ENCODE data around the gene ETFA. TPM values are rescaled to one million over a fixed set of nuclear protein-coding genes. Genes with fewer than 3 reads are reported as not detected.

The ETFA gene
- total RNA-seq, 1 donor from 2014 or later, result 144 TPM

GRCh38 chr15:76229266-76229665 is 82.0 kb downstream of the ETFA start:
- Mint-ChIP-seq H3K9me3 (ENCODE audit: unreplicated experiment) (peaks cover 2% of the 10 kb centered on the region), H3K36me3 (ENCODE audit: unreplicated experiment) (no peaks in the 10 kb centered on the region), H3K27me3 (ENCODE audit: unreplicated experiment) (no peaks in the 10 kb centered on the region), H3K27ac (ENCODE audit: unreplicated experiment) (no peak overlapping the region), H3K4me1 (ENCODE audit: low read depth, unreplicated experiment) (peaks cover under 1% of the 10 kb centered on the region), H3K4me3 (ENCODE audit: unreplicated experiment) (no peak overlapping the region)
- no peak for DNase-seq
- TF ChIP-seq CTCF (IDR thresholded peaks at IDR 0.05; ENCODE audit: partially characterized antibody, unreplicated experiment), result no peak

GRCh38 chr15:76223521-76223920 is 87.7 kb downstream of the ETFA start:
- Mint-ChIP-seq H3K4me3 (ENCODE audit: unreplicated experiment) (no peak overlapping the region), H3K27me3 (ENCODE audit: unreplicated experiment) (no peaks in the 10 kb centered on the region), H3K27ac (ENCODE audit: unreplicated experiment) (no peak overlapping the region), H3K4me1 (ENCODE audit: low read depth, unreplicated experiment) (no peaks in the 10 kb centered on the region), H3K36me3 (ENCODE audit: unreplicated experiment) (peaks cover 6% of the 10 kb centered on the region), H3K9me3 (ENCODE audit: unreplicated experiment) (peaks cover 3% of the 10 kb centered on the region)
- no peak for TF ChIP-seq CTCF (IDR thresholded peaks at IDR 0.05; ENCODE audit: partially characterized antibody, unreplicated experiment)
- no peak for DNase-seq

- Mint-ChIP-seq H3K9me3 (ENCODE audit: unreplicated experiment) (peaks cover 3% of the 10 kb centered on the region), H3K27me3 (ENCODE audit: unreplicated experiment) (no peaks in the 10 kb centered on the region), H3K36me3 (ENCODE audit: unreplicated experiment) (peaks cover 6% of the 10 kb centered on the region)
Measured at GRCh38 chr15:76222159-76222558, 89.1 kb downstream of the ETFA start.

GRCh38 chr15:76221085-76221767 is 90.0 kb downstream of the ETFA start:
- Mint-ChIP-seq H3K4me1 (ENCODE audit: low read depth, unreplicated experiment) (no peaks in the 10 kb centered on the region), H3K27ac (ENCODE audit: unreplicated experiment) (no peak overlapping the region), H3K4me3 (ENCODE audit: unreplicated experiment) (no peak overlapping the region), H3K36me3 (ENCODE audit: unreplicated experiment) (peaks cover 6% of the 10 kb centered on the region), H3K9me3 (ENCODE audit: unreplicated experiment) (peaks cover 3% of the 10 kb centered on the region), H3K27me3 (ENCODE audit: unreplicated experiment) (no peaks in the 10 kb centered on the region)
- no peak for DNase-seq
- TF ChIP-seq CTCF (IDR thresholded peaks at IDR 0.05; ENCODE audit: partially characterized antibody, unreplicated experiment), result no peak

More at GRCh38 chr15:76222159-76222558, 89.1 kb downstream of the ETFA start:
- H3K27ac Mint-ChIP-seq (ENCODE audit: unreplicated experiment), result no peak overlapping the region
- H3K4me3 Mint-ChIP-seq (ENCODE audit: unreplicated experiment), result no peak overlapping the region
- DNase-seq, result no peak
- H3K4me1 Mint-ChIP-seq (ENCODE audit: low read depth, unreplicated experiment), result no peaks in the 10 kb centered on the region
- TF ChIP-seq CTCF (IDR thresholded peaks at IDR 0.05; ENCODE audit: partially characterized antibody, unreplicated experiment), result no peak

- Mint-ChIP-seq H3K27ac (ENCODE audit: unreplicated experiment) (no peak overlapping the region), H3K27me3 (ENCODE audit: unreplicated experiment) (peaks cover 2% of the 10 kb centered on the region), H3K4me1 (ENCODE audit: low read depth, unreplicated experiment) (no peaks in the 10 kb centered on the region), H3K4me3 (ENCODE audit: unreplicated experiment) (no peak overlapping the region), H3K9me3 (ENCODE audit: unreplicated experiment) (peaks cover 3% of the 10 kb centered on the region), H3K36me3 (ENCODE audit: unreplicated experiment) (peaks cover 6% of the 10 kb centered on the region)
- no peak for TF ChIP-seq CTCF (IDR thresholded peaks at IDR 0.05; ENCODE audit: partially characterized antibody, unreplicated experiment)
- DNase-seq, result no peak
Measured at GRCh38 chr15:76217882-76218217, 93.4 kb downstream of the ETFA start.
